SU-DHL-6 (cell line): Measurements from ENCODE around the gene SLC9A5.

Source experiments
- H2AFZ ChIP-seq: fragments of 200-600 bp; sonication (generic); 2 replicates; pipeline ENCODE4 v1.6.1; 2014; ENCODE audit warnings: low read depth, mild to moderate bottlenecking, moderate library complexity, mixed read lengths, antibody characterized with exemption, low read length; ENCODE audit not compliant: severe bottlenecking
- H3F3A ChIP-seq: fragments of 200-600 bp; shearing (Covaris generic); 2 replicates; pipeline ENCODE4 v1.6.0; 2016; ENCODE audit warnings: antibody characterized with exemption, mild to moderate bottlenecking; ENCODE audit not compliant: insufficient read depth
- H3K27ac ChIP-seq: fragments of 200-600 bp; sonication (generic); 2 replicates; pipeline ENCODE4 v1.5.1; 2016; ENCODE audit warnings: low read depth, mild to moderate bottlenecking, low read length, moderate library complexity, mixed read lengths
- H3K27me3 ChIP-seq: fragments of 200-600 bp; sonication (generic), shearing (Covaris generic); 2 replicates; pipeline ENCODE4 v1.6.0; 2014; ENCODE audit warnings: mild to moderate bottlenecking, low read length
- H3K36me3 ChIP-seq: fragments of 200-600 bp; sonication (generic); 2 replicates; pipeline ENCODE4 v1.6.1; 2014; ENCODE audit warnings: mild to moderate bottlenecking, low read length, mixed read lengths
- H3K4me2 ChIP-seq: fragments of 300-600, 200-600 bp; shearing (Covaris generic), sonication (generic); 2 replicates; pipeline ENCODE4 v1.6.0; 2014; ENCODE audit warnings: low read length, low read depth, mild to moderate bottlenecking; ENCODE audit not compliant: poor library complexity, severe bottlenecking
- H3K4me3 ChIP-seq: fragments of 200-600 bp; sonication (generic); 2 replicates; pipeline ENCODE4 v1.5.1; 2014; ENCODE audit warnings: antibody characterized with exemption, low read length, mild to moderate bottlenecking, mixed read lengths; ENCODE audit not compliant: insufficient read depth, poor library complexity, severe bottlenecking
- H3K79me2 ChIP-seq: fragments of 200-600 bp; sonication (generic); 2 replicates; pipeline ENCODE4 v1.6.1; 2014; ENCODE audit warnings: mild to moderate bottlenecking, low read length, moderate library complexity; ENCODE audit not compliant: insufficient read depth
- H3K9ac ChIP-seq: fragments of 200-600 bp; sonication (generic); 2 replicates; pipeline ENCODE4 v1.7.0; 2014; ENCODE audit warnings: mild to moderate bottlenecking, low read length
- H3K9me2 ChIP-seq: fragments of 200-600 bp; sonication (generic); replicated peaks from 2 replicates; pipeline ENCODE4 v1.6.1; 2014; ENCODE audit warnings: low read length; ENCODE audit not compliant: insufficient read depth
- H3K9me3 ChIP-seq: fragments of 200-600 bp; sonication (generic); 2 replicates; pipeline ENCODE4 v1.6.1; 2014; ENCODE audit warnings: low read length, mixed read lengths; ENCODE audit not compliant: insufficient read depth
- H4K20me1 ChIP-seq: fragments of 200-600 bp; sonication (generic); 2 replicates; pipeline ENCODE4 v1.6.1; 2014; ENCODE audit warnings: low read depth, mild to moderate bottlenecking, antibody characterized with exemption, low read length, moderate library complexity, mixed read lengths
- EZH2phosphoT487 ChIP-seq: fragments of 200-600 bp; sonication (generic), shearing (Covaris generic); conservative IDR thresholded peaks from 2 replicates; pipeline ENCODE4 v1.6.1; 2018; ENCODE audit warnings: mild to moderate bottlenecking, antibody characterized with exemption, low read length, moderate library complexity, mixed read lengths
- TF ChIP-seq, protein P1 (sequence below): fragments of 200-600 bp; sonication (generic); IDR thresholded peaks from one replicate; pipeline ENCODE4 v1.5.1; 2017; ENCODE audit warnings: antibody characterized with exemption, mild to moderate bottlenecking, low read length, moderate library complexity; ENCODE audit not compliant: insufficient read depth, poor library complexity, severe bottlenecking

SLC9A5 gene

DNA sequence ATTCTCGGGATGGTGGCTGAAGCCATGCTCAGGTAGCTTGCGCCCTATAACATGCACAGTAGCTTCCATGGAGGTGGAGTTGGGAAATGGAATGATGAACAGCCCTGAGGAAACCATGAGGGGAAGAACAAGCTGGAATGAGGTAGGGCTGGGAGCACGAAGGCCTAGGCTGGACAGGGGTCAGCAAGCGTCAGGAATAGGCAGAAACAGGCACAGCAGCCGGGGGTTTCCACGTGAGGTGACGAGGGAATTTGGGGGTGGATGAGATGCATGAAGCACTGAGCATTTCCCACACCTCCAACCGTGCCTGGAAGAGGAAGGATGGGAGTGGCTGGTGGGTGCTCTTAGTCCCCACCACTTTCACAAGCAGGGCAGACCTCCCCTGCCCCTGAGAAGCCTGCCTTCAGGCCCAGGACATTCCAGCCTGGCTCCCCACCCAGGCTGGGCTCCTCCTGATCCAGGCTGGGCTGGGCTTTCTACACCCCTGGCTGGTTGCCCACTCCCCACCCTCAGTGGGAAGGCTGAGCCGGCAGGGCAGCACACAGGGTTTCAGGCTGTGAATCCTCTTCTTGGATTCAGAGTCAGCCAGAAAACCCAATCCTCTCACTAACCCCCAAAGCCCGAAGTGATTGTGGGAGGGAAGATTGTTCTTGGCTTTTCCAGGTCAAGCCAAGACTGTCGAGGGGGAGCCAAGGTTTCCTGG lies 52.5 kb downstream of the SLC9A5 start:
- Histone ChIP-seq H3F3A (no peaks in the 10 kb centered on the region), H3K9ac (no peak overlapping the region), H3K9me3 (no peaks in the 10 kb centered on the region), H3K36me3 (no peaks in the 10 kb centered on the region), H3K27ac (no peak overlapping the region), H3K4me3 (no peak overlapping the region), H3K4me2 (no peak overlapping the region), H3K79me2 (no peaks in the 10 kb centered on the region), H4K20me1 (no peaks in the 10 kb centered on the region), H3K9me2 (no peaks in the 10 kb centered on the region), H3K27me3 (no peaks in the 10 kb centered on the region), H2AFZ (no peak overlapping the region)
- no peak for TF ChIP-seq EZH2phosphoT487
- TF ChIP-seq, protein P1, sequence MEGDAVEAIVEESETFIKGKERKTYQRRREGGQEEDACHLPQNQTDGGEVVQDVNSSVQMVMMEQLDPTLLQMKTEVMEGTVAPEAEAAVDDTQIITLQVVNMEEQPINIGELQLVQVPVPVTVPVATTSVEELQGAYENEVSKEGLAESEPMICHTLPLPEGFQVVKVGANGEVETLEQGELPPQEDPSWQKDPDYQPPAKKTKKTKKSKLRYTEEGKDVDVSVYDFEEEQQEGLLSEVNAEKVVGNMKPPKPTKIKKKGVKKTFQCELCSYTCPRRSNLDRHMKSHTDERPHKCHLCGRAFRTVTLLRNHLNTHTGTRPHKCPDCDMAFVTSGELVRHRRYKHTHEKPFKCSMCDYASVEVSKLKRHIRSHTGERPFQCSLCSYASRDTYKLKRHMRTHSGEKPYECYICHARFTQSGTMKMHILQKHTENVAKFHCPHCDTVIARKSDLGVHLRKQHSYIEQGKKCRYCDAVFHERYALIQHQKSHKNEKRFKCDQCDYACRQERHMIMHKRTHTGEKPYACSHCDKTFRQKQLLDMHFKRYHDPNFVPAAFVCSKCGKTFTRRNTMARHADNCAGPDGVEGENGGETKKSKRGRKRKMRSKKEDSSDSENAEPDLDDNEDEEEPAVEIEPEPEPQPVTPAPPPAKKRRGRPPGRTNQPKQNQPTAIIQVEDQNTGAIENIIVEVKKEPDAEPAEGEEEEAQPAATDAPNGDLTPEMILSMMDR: no peak

DNA sequence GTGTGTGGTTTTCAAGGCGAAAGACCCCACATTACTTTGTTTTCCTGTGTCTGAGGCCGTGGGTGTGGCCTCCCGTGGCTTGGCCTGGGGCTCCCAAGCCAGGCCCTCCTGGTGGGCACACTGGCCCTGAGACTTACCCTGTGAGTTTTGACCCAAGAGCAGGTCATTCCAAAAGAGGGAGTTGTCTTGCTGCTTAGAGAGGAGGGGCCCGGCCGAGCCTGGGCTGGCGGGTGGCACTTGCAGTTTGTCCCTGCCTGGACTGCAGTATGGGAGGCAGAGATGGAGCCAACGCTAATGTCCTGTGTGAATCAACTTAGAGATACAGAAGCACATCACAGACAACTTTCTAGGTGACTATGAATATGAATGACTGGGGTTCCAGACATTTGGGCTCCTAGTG lies 53.3 kb downstream of the SLC9A5 start:
- Histone ChIP-seq H3K4me2 (no peak overlapping the region), H3K4me3 (no peak overlapping the region), H3K36me3 (no peaks in the 10 kb centered on the region), H3F3A (no peaks in the 10 kb centered on the region), H3K9me3 (no peaks in the 10 kb centered on the region), H2AFZ (no peak overlapping the region), H3K27me3 (no peaks in the 10 kb centered on the region), H3K27ac (no peak overlapping the region), H3K9me2 (no peaks in the 10 kb centered on the region), H3K9ac (no peak overlapping the region), H3K79me2 (no peaks in the 10 kb centered on the region), H4K20me1 (no peaks in the 10 kb centered on the region)
- TF ChIP-seq EZH2phosphoT487: no peak
- TF ChIP-seq, protein P1: no peak

DNA sequence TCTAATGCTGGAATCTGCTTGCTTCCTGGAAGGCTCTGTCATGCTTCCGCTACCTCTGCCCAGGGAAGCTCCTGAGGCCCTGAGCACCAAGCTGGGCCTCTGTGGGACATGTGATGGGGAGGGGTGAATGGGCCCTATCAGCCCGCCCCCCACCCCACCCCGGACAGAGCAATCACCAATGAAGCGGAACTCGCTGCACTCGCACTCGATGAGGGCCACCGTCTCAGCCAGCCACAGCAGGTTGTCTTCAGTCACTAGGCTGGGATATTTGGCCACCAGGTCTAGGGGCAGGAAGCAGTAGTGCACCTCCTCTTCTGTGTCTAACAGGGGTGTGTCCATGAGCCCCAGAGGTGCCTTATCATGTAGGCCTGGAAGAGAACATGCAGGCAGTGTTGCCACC lies 54.2 kb downstream of the SLC9A5 start:
- Histone ChIP-seq H3K79me2 (no peaks in the 10 kb centered on the region), H3K36me3 (no peaks in the 10 kb centered on the region), H3K9me3 (no peaks in the 10 kb centered on the region), H3K9ac (no peak overlapping the region), H3K9me2 (no peaks in the 10 kb centered on the region), H3K4me3 (no peak overlapping the region), H3K27me3 (no peaks in the 10 kb centered on the region), H3K4me2 (no peak overlapping the region), H3F3A (no peaks in the 10 kb centered on the region), H4K20me1 (no peaks in the 10 kb centered on the region), H3K27ac (no peak overlapping the region), H2AFZ (no peak overlapping the region)
- TF ChIP-seq, protein P1: no peak
